Measurements from ENCODE around the gene IL1F10. TPM values are rescaled to one million over a fixed set of nuclear protein-coding genes. Genes with fewer than 3 reads are reported as not detected.

The IL1F10 gene
- total and polyA plus RNA-seq, 9 donors = not detected

DNA sequence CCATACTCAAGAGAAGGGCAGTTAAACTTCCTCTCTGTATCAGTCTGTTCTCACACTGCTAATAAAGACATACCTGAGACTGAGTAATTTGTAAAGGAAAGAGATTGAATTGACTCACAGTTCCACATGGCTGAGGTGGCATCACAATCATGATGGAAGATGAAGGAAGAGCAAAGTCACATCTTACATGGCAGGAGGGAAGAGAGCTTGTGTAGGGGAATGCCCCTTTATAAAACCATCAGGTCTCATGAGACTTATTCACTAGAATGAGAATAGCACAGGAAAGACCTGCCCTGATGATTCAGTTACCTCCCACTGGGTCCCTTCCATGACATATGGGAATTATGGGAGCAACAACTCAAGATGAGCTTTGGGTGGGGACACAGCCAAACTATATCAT lies 13.7 kb upstream of the IL1F10 start:
- Histone ChIP-seq H3K27me3 (no peaks in the 10 kb centered on the region), H3K36me3 (no peaks in the 10 kb centered on the region), H3K4me3 (no peak overlapping the region), H3K9me3 (no peaks in the 10 kb centered on the region), H3K4me1 (ENCODE audit: insufficient read depth) (no peaks in the 10 kb centered on the region), H3K27ac (no peak overlapping the region)
- no peak for TF ChIP-seq POLR2A (IDR thresholded peaks at IDR 0.05)
- TF ChIP-seq CTCF (IDR thresholded peaks at IDR 0.05) = no peak
- DNase-seq = no peak
- intact Hi-C loops (cut with DNase I) = no loop called here

DNA sequence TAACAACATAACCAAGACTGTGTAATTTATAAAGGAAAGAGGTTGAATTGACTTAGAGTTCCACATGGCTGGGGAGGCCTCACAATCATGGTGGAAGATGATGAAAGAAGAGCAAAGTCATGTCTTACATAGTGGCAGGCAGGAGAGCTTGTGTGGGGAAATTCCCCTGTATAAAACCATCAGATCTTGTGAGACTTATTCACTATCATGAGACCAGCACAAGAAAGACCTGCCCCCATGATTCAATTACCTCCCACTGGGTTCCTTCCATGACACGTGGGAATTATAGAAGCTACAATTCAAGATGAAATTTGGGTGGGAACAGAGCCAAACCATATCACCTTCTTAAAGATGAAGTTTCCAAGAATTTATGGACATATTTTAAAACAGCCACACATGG lies 11.2 kb upstream of the IL1F10 start:
- Histone ChIP-seq H3K27me3 (no peaks in the 10 kb centered on the region), H3K36me3 (no peaks in the 10 kb centered on the region), H3K27ac (no peak overlapping the region), H3K9me3 (no peaks in the 10 kb centered on the region), H3K4me1 (ENCODE audit: insufficient read depth) (no peaks in the 10 kb centered on the region), H3K4me3 (no peak overlapping the region)
- intact Hi-C loops (cut with DNase I) = no loop called here
- no peak for DNase-seq
- WGBS, 3 donors = 22 to 37% (median 24%) methylated on average over 1 of the region's 1 CpG
- TF ChIP-seq CTCF (IDR thresholded peaks at IDR 0.05) = no peak
- TF ChIP-seq EP300 (IDR thresholded peaks at IDR 0.05) = no peak
- no peak for TF ChIP-seq POLR2A (IDR thresholded peaks at IDR 0.05)

DNA sequence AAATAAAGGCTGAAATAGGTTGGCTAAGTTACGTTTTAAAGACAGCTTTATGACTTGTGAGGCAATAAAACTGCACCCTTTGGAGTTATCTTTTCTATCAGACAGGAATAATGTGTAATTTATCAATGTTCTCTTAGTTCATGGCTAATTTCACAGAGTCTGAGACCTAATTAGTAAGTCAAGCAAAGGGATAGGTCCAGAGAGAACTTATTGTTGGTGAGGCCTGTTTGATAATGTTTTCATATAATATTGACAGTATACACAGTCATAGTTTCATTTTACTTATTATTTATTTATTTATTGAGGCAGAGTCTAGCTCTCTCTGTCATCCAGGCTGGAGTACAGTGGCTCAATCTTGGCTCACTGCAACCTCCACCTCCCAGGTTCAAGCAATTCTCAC lies 10.7 kb upstream of the IL1F10 start:
- H3K9me3 ChIP-seq = no peaks in the 10 kb centered on the region
- H3K27ac ChIP-seq = no peak overlapping the region
- H3K36me3 ChIP-seq = no peaks in the 10 kb centered on the region
- H3K4me3 ChIP-seq = no peak overlapping the region
- WGBS, 3 donors = 16 to 34% (median 34%) methylated on average over 1 of the region's 1 CpG
- no peaks in the 10 kb centered on the region for H3K27me3 ChIP-seq
- DNase-seq = no peak
- no peaks in the 10 kb centered on the region for H3K4me1 ChIP-seq (ENCODE audit: insufficient read depth)
- TF ChIP-seq POLR2A (IDR thresholded peaks at IDR 0.05) (no peak), CTCF (IDR thresholded peaks at IDR 0.05) (no peak), EP300 (IDR thresholded peaks at IDR 0.05) (no peak)
- intact Hi-C loops (cut with DNase I) = no loop called here

DNA sequence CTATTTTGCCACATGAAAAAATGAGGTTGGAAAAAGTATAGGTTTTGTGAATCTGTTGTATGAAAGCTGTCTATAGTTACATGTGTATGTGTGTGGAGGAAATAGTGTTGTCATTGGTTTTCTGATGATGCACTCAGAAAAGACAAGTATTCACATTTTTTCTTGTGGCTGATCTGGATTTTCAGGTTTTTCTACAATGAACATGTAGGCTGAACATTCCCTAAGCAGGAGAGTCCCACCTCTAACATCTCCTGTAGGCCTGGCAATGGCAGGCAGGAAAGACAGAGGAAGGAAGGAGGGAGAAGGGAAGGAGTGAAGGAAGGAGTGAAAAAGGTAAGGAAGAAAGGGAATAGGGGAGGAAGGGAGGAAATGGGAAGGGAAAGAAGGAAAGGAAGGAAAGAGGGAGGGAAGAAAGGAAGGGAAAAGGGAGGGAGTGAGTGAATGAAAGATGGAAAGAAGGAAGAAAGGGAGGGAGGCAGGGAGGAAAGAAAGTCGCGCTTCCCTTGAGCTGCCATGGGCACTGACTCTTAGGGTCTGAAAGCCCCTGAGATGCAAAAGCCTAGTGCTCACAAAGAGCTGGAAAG lies 9.3 kb upstream of the IL1F10 start:
- no peak for DNase-seq
- no peaks in the 10 kb centered on the region for H3K9me3 ChIP-seq
- no peaks in the 10 kb centered on the region for H3K36me3 ChIP-seq
- 44 to 76% (median 44%) methylated on average over 2 of the region's 2 CpGs for WGBS, 3 donors
- no peaks in the 10 kb centered on the region for H3K27me3 ChIP-seq
- no peak overlapping the region for H3K27ac ChIP-seq
- intact Hi-C loops (cut with DNase I) = no loop called here
- no peak for TF ChIP-seq EP300 (IDR thresholded peaks at IDR 0.05)
- no peaks in the 10 kb centered on the region for H3K4me1 ChIP-seq (ENCODE audit: insufficient read depth)
- H3K4me3 ChIP-seq = no peak overlapping the region

GRCh38 chr2:113058998-113059960 lies 8.5 kb upstream of the IL1F10 start, which contains the start of gene IL36RN:
Gene IL36RN (plus strand): TSS chr2:113059198. CDS start chr2:113059439, 241 bp downstream.
- no peaks in the 10 kb centered on the region for H3K27me3 ChIP-seq
- TF ChIP-seq POLR2A (IDR thresholded peaks at IDR 0.05) (no peak), CTCF (IDR thresholded peaks at IDR 0.05) (no peak), EP300 (IDR thresholded peaks at IDR 0.05) (no peak)
- WGBS, 3 donors = 61 to 70% (median 66%) methylated on average over 15 of the region's 15 CpGs
- intact Hi-C loops (cut with DNase I) = no loop called here
- H3K27ac ChIP-seq = no peak within 1 kb of the TSS
- no peaks in the 10 kb centered on the region for H3K36me3 ChIP-seq
- no peaks in the 10 kb centered on the region for H3K4me1 ChIP-seq (ENCODE audit: insufficient read depth)
- H3K4me3 ChIP-seq = no peak within 1 kb of the TSS
- no peak for DNase-seq
- no peaks in the 10 kb centered on the region for H3K9me3 ChIP-seq

Data from ovary (tissue), 9 donors.